ENCODE results near the gene TXNRD2.

The TXNRD2 gene

DNA sequence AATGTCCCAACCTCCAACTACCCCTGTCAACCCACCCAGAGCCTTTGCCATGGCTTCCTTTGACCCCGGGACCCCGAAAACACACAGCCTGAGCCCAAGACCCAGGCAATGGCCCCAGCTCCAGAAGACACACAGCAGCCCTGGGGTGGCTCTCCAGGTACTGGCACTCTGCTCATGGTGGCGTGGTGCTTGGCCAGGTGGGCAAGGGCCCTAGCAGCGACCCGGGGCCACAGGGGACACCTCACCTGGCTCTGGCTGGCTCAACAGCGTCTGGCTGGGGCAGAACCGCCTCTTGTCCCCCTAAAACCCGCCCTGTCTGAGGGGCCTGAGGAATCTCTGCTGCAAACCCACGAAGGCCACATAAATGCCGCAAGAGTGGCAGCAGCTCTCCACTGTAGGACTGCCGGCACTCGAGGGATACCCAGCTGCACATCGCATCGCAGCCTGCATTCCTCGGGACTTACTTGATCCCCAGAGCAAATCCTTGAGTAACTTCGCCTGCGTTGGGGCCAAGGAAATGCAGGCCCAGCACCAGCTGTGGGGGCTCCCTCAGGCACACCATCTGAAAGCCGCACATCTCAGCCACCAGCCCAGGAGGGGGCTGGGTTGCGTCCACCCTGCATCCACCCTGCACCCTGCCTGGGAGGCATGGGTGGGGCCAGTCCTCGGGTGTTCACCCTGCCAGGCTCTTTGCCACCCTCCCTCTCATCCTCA, 63.8 kb downstream of the TXNRD2 start:
- in situ Hi-C loops (cut with MboI; ENCODE audit: low sequenced_read_pairs): no loop called here

DNA sequence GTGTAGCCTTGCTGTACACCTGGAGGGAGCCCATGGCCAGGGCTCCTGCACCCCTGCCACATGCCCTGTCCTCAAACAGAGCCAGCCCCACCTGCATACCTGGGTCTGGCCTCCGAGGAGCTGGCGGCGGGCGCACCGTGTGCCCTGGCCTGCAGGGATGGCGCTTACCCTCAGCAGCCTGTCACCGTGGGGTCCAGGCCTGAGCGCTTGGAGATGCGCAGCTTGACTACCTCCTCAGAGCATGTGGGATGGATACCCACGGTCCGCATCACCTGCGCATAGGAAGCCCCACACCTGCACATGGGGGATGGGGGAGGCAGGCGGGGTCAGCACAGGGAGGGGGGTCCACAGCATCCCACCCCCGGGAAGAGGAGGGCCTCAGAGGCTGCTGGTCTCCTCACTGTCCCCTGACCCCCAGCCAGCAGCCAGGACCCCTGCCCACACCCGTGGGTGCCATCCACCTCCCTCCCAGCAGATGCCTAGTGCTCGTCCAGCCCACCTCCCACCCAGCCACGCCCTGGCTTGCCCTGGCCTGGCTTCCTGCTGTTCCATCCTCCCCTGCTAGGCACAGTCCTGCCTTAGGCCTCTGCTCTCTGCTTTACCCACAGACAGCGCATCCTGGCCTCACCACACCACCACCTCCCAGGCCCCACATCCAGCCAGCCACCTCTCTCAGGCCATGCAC, 64.5 kb downstream of the TXNRD2 start:
- in situ Hi-C loops (cut with MboI; ENCODE audit: low sequenced_read_pairs): no loop called here

DNA sequence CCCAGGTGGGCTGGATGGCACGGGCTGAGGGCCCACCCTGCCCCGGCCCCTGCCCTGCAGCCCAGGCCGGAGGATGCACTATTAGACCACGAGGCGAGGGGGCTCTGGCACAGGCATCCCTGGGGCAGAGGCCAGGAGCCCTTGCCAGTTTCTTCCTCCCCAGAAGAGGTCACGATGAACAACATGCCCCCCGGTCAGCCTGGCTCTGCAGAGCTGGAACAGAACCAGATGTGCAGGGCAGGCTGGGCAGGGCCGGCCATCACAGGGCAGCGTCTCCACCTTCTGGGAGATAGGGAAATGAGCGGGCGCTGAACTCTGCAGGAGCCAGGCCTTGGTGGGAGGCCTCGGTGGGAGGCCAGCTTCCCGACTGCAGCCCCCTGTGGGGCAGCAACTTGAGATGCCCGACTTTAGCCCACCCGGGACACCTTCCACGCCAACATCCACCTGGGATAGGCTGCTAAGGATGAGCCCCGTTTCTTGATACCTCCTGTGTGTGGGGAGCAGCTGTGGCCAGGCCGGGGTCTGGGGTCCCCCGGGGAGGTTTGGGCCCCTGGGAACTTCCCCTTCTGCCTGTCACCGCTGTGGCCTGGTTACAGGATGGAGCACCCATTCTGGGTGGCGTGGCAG, 65.2 kb downstream of the TXNRD2 start:
- in situ Hi-C loops (cut with MboI; ENCODE audit: low sequenced_read_pairs): no loop called here

DNA sequence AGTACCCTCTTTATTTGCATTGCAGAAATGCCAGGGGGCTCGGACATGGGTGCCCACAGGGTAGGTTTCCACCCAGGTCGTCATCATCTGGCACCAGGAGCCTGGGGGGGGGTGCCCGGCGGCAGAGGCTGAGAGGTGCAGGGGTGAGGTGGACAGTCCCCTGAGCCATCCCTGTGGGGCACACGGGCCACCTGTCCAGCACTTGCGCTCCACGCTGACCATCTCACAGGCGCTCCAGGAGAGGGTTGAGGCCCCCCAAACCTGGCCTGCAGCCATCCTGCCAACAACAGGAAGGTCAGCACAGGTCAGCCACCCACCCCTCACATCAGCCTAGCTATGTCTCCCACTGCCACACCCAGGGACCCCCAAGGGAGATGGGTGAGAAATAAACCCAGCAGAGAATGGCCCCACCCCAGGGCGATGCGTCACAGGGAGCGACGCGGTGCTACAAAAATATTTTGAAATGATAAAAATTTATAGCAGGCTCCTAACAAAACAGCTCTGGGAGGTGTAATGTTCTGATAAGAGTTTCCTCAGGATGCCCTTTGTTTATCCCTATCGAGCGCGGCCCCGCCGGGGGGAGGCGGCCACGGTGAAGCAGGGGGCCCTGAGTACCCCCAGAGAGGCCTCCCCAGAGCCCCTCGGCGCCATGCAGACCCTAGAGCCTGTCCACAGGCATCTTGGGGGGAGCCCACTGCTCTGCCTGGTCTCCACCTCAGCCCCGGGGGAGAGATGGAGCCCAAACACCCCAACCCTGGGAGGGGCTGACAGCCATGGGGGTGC, 65.9 kb downstream of the TXNRD2 start:
- in situ Hi-C loops (cut with MboI; ENCODE audit: low sequenced_read_pairs): no loop called here

DNA sequence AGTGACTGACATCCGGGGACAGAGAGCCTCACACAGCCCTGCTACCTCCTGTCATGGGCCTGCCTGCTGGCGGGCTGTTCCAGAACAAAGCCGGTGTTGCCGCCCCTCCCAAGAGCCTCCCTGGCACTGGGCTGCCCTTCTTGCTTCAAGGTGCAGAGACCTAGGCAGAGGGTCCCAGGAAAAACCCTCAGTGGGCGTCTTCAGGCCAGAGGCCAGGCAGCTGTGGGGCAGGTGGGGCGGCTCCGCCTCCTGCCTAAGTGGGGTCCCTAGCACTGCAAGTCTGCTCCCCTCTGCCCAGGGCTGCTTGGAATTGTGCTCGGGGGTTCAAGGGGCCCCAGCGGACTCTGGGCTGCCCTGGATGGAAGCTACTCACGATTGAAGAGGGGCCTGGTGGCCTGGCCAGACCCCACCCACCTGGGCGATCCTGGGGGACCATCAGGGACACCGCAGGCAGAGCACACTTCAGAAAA, 66.5 kb downstream of the TXNRD2 start:
- in situ Hi-C loops (cut with MboI; ENCODE audit: low sequenced_read_pairs): no loop called here

DNA sequence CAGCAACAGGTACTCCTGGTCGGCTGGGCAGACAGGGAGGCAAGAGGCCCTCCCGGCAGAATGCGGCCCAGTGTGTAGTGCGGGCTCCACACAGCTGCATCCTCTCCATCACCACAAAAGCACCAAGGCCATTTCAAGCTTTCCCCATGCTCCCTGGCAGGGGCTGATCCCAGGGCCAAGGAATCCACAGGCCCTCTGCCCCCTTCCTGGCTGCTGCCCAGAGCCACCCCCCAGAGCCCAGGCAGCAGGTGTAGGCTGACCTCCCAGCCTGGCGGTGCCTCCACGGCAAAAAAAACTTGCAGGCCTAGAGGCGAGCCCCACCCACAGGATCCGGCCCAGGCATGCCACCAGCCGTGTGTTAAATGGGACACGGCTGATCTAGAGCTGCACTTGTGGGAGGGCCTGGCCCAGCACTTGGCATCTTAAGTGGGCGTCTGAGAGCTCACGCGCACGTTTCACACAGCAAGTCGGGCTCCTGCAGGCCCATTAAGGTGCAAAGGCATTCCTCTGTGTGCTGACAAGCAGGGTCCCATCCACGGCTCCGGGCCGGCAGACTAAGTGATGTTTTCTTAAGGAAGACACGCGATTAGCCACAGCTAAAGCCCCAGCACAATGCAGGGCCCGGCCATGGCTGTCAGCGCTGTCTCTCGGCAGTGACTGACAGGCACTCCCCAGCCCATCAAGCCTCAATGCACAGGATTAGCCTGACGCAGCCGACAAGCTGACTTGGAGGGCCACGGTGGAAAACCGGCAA, 67.1 kb downstream of the TXNRD2 start:
- in situ Hi-C loops (cut with MboI; ENCODE audit: low sequenced_read_pairs): no loop called here

DNA sequence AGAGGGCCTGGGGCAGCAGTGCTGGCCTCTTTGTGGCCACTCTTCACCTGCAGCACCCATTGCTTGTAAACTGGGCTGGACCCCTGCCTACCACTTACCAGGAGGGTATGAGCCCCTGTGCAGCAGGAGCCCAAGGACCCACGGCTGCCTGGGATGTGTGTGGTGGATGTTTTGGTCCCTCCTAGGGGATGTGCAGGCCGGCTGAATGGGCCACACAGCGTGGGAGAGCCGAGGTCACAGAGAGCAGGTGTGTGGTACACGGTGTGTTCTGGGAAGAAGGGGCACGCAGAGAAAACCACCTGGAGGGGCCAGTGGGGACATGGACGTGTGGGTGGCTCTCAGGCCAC, 67.7 kb downstream of the TXNRD2 start:
- in situ Hi-C loops (cut with MboI; ENCODE audit: low sequenced_read_pairs): no loop called here

DNA sequence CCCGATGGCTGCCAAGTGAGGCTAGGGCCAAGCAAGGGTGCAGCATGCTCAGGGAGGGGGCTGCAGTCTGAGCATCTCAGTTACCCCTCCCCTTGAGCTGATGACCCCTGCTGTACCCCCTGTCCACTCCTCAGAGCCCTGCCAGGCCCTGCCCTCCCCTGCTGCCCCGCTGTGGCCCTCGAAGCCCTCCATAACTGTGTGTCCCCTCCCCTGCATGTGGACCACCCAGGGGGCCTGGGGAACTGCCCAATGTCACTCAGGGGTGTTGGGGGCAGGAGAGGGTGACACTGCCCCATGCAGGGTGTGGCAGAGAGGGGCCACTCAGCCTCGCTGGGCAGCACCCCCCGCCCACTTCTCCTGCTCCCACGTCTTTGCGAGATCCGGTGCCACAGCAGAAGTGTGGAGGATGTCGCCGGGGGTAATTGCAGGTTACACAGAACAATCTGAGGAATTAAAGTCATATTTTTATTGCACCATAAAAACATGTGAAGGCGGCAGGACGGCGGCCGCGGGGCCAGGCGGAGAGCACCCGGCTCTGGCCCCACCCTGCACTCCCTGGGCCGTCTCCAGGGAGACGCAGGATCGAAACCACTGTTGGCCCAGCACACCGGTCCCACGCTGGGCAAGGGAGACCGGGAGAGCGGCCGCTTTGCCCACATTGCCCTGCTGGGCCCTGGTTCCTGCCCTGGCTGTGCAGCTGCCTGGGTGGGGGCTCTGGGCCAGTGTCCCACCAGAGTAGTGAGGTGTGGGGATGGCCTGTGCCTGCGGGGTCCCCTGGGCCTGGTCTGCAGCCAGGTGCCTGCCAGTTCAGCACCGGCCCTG, 68.3 kb downstream of the TXNRD2 start:
- in situ Hi-C loops (cut with MboI; ENCODE audit: low sequenced_read_pairs): no loop called here

DNA sequence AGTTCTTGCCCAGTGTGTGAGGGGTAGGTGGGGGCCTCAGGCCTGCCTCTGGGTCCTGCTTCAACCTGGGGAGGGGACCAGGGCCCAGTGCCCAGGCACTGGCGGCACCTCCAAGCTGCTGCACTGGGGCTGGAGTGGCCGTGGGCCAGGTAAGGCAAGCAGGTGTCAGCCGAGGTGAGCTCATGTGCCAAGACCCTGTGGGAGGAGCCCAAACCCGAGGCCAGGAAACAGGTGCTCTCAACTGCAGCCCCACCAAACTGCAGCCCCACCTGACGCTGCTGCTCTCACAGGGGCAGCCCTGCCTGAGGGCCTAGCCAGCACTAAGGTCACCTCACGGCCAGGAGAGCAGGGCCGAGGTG, 68.9 kb downstream of the TXNRD2 start:
- in situ Hi-C loops (cut with MboI; ENCODE audit: low sequenced_read_pairs): no loop called here

DNA sequence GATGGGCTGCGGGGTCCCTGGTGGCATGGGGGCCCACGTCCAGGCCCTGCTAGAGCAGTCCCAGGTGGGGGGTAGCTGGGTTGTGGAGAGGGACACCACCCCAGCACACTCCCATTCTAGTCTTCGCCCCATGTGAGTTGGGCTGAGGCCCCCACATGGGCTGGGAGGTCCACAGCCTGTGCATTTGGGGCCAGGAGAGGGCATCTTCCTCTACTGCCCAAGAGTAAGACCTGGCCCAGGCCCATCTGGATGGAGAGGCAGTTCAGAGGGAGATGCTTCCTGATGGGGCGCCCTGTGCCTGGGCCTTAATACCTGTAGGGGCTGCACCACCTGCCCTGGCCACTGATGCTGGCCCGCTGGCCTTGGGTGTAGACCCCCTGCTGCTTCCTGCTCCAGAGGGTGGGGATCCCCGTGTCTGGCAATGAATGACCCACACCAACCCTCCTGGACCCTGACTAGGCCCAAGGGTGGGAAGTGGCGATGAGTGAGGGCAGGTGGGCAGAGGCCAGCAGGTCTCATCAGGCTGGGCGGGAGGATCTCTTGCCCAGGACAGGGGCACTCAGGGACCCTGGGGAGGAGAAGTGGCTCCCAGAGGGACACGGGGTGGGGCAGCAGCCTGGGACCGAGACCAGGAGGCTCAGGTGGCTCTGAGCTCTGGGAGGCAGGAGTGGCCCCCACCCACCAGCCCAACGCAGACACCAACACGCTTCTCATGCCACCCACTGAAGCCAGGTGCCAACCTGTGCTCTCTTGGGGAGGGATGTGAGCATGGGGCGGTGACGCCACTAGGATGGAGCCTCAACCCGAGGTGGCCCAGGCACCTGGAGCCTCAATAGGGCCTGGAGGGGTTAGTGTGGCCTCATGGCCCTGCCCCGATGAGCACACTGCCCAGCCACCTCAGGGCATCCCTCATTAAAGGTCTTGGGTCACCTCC, 69.5 kb downstream of the TXNRD2 start:
- in situ Hi-C loops (cut with MboI; ENCODE audit: low sequenced_read_pairs): no loop called here

DNA sequence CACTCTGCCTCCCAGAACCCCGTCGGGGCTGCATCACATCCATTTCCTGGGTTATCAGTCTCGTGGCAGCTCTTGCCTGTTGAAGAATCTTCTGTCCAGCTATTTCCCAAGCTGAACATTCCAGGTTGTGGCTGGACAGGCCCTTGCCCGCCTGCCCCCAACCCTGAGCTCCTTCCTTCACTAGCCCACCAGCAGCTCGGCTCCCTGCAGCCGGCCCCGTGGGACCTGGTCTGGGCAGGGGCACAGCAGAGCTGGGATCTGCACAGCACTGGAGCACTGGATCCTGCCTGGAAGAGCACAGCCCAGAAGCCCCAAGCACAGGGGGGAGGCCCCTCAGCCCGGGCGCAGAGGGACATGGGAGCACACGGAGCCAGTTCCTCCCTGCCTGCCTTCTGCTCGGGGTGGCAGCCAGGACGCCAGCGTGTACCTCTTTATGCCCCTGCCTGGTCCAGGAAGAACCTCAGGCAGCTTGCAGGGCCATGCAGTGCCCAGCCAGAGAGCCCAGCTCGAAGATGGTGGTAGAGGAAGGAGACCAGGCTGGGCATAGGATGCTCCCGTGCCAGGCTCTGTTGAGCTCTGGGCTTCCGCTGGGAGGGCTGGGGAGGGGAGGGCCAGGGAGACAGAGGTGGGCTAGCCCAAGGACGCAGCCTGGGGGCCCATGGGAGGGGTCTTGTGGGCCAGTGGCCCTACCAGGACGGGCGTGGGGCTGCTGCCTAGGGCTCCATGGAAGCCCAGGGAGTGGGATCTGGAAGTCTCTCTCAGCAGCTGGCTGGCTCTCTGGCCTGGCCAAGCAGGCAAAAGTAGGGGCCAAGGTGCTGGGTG, 70.4 kb downstream of the TXNRD2 start:
- in situ Hi-C loops (cut with MboI; ENCODE audit: low sequenced_read_pairs): no loop called here

DNA sequence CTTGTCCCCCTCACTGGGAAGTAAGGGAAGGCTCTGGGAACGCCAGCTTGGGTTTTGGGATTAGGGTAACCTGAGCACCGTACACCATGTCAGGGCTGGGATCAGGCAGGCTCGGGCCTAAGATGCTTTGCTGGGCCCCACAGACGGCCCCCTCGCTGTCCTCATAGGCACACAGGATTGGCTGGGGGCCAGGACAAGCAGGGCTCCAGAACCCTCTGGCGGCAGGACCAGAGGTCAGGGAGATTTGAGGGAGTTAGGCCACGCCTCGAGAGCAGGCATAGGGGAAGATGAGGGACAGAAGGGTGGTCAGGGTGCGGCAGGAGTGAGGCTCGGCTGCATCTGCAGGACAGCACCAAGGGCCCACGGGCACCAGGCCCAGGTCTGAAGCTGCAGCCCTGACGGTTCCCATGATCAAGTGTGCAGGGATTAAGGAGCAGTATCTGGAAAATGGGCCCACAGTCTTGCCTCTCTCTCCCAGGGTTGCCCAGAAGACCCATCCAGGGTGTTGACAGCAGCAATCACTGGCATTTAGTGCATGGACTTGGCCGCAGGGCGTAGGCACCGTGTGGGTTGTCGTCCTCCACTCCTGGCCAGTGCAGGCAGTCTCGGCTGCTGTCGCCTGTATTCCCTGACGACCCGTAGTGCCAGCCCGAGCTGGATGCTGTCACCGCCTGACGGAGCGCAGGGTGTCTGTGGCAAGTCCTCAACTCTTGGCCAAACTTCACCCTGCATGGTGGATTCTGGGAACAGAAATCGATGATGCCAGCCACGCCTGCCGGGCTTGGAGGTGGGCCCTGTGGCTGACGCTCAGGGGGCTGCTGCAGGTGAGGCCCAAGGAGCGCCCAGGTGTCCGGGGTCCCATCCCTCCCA, 71.2 kb downstream of the TXNRD2 start:
- in situ Hi-C loops (cut with MboI; ENCODE audit: low sequenced_read_pairs): no loop called here

DNA sequence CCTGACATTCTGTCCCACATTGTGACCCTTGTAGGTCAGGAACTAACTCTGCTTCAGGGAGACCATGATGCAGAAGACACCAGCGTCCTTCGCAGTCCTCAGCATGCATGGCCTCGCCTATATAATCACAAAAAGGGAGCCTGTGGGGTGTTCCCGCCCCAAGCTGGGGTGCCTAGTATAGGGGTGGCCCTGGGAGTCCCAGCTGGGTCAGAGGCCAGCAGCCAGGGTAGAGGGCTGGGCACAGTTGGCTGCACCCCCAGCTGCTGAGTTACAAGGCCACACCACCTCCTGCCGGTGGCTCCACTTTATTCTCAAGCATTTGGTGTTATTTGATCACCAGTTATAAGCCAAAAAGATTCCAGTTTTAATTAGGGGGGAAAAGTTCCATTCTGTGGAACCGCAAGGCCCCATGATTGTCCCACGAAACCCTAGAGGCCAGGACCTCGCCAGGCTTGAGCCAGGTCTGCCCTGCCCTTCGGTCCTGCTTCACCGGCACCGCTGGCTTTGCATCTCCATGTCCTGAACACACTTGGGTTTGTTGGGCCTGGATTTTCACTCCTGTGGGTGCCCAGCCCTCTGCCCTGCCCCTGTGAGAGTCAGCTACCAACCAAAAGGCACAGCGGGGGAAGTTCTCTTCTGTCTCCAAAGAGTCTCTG, 72.0 kb downstream of the TXNRD2 start:
- in situ Hi-C loops (cut with MboI; ENCODE audit: low sequenced_read_pairs): no loop called here

DNA sequence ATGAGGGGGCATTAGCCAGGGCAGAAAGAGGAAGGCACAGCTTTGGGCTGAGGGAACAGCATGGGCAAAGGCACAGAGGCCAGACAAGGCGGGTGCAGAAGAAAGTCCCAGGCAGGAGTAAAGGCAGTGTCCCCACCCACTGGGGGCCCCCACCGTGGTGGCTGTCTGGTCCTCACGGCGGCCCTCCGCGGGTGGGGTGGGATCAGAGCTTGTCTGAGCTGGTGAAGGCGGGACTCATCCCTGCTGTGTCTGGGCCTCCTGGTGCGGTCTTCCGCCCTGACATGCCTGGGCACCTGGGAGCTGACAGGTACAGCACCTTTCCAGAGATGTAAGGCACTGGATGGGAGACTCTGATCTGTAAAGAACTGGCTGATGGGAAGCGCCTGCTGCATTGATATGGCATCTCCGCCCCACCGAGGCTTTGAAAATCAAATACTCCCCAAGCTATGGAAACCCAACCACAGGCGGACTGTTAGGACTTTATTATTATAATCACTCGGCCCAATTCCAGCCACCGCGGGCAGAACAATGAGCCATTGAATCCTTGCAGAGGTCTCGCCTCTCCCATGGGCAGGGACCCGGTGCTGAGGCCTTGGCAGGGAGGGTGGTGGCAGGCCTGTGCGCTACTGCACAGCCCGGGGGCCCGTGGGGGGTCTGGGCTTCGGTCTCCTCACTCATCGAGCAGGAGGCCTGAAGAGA, 72.7 kb downstream of the TXNRD2 start:
- in situ Hi-C loops (cut with MboI; ENCODE audit: low sequenced_read_pairs): no loop called here

DNA sequence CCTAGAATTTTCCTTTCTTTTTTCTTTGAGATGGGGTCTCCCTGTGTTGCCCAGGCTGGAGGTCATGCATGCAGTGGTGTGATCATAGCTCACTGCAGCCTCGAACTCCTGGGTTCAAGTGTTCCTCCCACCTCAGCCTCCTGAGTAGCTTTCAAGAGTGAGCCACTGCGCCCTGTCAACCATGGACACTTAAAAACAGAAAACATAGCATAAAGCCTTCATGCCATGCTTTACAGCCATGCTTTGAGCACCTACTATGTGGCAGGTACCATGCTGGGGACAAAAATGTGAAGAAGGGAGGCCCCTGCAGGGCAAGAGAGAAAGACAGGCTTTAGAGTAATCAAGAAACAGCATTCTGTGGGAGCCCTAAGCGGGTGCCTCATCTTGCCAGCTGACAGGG, 73.3 kb downstream of the TXNRD2 start:
- in situ Hi-C loops (cut with MboI; ENCODE audit: low sequenced_read_pairs): no loop called here

DNA sequence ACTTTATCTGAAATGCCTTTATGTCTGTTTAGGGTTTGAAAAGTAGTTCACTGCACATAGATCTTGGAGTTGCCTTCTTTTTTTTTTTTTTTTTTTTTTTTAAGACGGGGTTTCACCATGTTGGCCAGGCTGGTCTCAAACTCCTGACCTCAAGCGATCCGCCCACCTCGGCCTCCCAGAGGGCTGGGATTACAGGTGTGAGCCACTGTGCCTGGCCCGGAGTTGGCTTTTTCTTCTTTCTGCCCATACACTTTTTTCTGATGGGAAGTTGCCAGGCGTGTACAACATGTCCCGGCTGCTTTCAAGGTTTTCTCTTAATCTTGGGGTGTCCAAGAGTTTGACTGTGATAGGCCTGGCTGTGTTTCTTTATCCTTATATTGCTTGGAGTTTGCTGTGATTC, 74.0 kb downstream of the TXNRD2 start:
- in situ Hi-C loops (cut with MboI; ENCODE audit: low sequenced_read_pairs): no loop called here
